NOMO-1 treated with dmso at 0.1 percent for 144 hours (cell line): Measurements from ENCODE around the gene TXLNB.

ENCODE experiments used
- DNase-seq: peaks from one replicate; lab custom pipeline; 2025; ENCODE audit not compliant: unreplicated experiment; lab: John Stamatoyannopoulos, UW

The TXLNB gene

DNA sequence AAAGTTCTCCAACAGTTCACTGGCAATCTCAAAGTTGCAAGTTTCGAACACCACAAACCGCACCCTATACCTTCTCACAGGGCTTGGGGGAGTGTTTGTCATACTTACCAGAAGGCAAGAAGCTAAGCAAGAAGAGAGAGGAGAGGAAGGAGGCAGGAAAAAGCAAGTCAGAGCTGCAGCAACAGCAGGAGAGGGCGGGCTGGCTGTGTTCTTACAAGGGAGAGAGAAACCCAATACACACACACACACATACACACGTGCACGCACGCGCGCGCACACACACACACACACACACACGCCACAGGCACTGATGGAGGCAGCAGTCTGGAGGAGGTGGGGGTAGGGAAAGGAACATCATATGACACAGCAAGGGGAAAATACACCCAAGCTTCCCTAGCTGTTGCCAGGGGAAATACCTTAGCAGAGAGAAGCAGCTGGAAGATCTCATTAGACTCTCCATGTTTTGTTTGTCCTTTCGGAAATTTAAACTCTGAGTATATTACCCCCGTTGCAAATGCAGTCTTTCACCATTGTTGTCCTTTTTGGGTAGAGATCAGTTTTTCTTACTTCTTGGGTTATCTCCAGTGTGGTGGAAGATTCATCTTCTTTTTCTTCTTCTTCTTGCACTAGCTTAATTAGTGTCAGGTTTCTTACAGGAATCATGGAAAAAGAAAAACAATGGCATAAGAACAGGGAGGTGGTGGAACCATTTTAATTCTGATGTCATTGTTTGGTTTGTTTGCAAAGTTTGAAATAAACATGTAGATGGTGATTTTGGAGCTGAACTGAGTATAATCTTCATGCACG lies at the start of gene TXLNB:
Gene TXLNB, minus strand, starts transcription at position 186 of the 807 bp plus-strand sequence. CDS start 3,099 bp downstream, outside the sequence.
- DNase-seq, result peak; percentile 56

DNA sequence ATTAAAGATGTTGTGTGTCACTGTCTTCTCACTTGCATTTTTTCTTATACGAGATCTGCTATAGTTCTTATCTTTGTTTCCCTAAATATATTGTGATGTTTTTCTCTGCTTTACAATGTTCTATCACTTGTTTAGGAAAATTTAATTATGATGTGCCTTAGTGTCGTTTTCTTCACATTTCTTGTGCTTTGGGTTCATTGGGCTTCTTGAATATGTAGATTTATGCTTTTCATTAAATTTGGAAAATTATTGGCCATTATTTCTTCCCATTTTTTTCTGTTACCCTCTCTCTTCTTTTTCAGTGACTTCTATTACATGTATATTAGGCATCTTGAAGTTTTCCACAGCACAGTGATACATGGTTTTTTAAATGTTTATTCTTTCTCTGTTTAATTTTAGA lies 49.3 kb upstream of the TXLNB start:
- no peak for DNase-seq

DNA sequence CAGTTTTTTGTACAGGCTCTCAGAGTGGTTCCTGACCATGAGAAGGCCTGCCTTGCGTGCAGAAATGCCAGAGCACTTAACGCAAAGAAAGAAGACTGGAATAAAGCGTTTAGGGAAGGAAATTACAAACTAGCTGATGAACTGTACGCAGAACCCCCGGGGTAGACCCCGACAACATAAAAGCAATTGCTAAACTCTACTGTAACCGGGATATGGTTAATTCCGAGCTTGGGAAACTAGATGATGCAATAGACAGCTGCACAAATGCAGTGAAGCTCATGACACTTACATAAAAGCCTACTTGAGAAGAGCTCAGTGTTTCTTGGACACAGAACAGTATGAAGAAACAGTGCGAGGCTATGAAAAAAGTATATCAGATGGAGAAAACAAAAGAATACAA lies 47.0 kb upstream of the TXLNB start:
- DNase-seq, result peak; percentile 79

DNA sequence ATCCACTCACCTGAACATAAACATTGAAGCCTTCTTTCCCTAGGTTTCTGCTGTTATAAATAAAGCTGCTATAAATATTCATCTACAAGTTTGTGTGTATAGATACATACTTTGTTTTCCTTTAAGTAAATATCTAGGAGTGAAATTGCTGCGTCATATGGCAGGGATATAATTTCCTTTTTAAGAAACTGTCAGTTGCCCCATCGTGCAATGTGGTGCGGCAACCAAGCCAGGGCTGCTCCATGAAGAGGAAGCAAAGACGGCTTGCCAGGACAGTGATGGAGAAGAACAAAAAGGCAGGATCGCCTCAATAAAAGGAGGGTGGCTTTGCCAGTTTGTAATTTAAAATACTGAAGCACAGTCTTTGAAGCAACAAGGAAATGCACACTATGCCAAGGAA lies 46.0 kb upstream of the TXLNB start:
- DNase-seq, result peak; percentile 24

- DNase-seq, result no peak
Measured at GRCh38 chr6:139337001-139337400, 45.2 kb upstream of the TXLNB start.

GRCh38 chr6:139336488-139336887 lies 44.7 kb upstream of the TXLNB start:
- no peak for DNase-seq

DNA sequence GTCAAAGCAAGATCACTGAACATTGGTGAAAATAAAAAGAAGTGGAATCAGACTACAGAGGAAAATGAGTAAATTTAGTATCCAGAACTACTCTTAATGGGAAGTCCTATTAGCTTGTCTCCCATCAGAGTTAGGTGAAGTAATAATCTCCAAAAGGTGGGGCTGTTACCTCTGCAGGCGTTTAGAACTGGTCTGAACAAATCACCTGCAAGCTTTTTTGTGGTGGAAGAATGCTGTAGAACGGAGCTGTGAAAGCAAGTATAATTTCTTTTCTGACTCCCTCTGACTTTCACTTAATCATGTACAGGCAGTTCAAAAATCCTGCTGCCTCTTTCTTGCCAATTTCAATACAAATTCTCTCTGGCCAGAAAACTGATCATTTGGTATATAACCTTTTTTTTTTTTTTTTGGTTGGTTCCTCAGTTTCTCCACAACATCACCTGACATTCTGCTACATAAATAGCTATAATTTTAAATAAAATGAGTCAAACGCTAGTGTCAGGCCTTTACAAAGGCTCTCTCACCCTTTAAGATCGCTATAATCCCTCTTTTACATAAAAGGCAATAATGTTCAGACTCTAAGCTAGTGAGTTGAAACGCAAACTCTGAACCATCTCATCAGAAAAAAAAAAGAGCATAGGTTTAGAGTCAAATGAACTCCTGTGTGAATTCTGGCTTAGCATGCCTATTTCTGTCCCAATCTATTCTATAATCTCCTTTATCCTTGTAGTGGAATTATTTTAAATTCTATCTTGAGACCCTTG lies 43.8 kb upstream of the TXLNB start:
- DNase-seq, result no peak

DNA sequence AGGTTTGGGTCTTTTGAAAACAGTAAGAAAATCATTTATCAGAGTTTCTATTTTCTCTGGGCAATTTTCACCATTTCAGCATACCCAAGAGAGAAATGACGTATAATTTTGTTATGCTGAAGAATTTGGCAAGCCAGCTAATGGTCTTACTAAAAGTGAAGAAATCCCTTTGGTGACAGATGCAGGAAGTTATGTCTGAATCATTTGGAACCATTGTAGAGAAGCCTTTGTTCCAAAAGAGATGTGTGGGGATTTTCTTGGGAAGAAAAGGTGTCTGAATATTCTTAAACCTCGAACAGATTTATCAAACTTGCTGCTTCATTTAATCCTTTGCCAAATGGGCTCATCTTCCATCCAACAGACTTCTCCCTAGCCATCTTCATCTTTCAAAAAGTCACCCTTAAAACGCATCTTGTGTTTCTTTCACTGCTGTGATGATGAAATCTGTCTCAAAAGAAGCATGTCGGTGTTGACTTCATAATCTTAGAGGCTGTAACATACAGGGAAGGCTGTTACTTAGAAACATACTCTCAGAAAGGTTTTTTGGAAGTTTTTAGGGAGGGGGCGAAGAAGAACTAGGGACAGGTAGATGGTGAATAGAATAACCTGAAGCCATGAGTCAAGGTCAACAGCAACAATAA lies 43.1 kb upstream of the TXLNB start:
- peak; percentile 42 for DNase-seq

DNA sequence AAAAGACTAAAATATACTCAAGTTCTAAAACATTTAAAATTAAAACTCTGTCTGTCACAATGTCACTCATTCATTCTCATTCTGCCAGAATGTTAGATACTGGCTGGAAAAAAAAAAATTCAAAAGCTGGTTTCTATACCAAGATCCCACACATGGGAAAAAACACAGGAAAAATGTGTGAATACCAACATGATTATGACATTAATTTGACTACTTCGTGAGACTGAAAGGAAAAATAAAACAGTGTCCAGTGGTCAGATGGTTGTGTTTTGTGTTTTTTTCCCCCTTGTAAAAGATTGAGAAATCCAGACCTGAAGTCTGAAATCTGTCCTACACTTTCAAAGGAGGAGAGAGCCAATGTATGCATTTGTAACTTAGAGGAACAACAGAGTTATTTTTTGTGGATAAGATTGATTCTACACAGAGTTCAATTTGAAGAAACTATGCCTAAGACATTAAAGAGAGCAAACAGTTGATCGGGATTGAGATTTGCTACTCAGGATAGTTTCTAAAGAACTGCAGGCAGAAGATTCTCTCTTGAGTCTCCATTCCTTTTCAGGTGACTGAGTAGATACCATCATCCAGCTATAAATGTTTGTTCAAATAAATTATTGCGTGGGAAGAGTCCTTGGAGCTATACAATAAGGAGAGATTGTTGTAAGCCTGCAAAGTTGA lies 39.2 kb upstream of the TXLNB start:
- DNase-seq, result no peak

DNA sequence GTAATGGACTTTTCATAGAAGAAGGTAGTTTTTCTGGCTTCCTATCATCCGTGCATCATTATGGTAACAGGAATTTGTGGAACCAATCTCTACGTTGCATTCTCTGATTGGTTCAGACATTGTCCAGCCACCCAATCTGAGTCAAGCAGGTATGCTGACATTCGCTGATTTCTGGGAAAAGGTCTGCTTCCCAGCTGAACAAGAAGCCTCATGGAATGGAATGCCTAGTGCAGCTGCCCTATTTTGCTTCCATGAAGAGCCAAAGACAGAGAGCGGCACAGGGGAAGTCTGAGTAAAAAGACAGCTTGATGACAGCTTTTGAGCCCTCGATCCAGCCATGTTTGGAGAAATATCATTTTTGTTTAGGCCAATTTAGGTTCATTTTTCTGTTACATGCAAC lies 38.5 kb upstream of the TXLNB start:
- DNase-seq, result no peak

DNA sequence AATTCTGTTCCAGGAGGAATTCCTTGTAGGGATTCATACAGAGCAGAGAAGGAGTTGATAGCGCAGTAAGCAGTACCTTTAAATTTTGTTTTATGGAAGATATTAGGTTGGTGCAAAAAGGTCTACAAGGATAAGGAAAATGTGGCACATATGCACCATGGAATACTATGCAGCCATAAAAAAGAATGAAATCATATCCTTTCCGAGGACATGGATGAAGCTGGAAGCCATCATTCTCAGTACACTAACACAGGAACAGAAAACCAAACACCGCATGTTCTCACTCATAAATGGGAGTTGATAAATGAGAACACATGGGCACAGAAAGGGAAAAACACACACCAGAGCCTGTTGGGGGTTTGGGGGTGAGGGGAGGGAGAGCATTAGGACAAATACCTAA lies 37.4 kb upstream of the TXLNB start:
- DNase-seq, result no peak

DNA sequence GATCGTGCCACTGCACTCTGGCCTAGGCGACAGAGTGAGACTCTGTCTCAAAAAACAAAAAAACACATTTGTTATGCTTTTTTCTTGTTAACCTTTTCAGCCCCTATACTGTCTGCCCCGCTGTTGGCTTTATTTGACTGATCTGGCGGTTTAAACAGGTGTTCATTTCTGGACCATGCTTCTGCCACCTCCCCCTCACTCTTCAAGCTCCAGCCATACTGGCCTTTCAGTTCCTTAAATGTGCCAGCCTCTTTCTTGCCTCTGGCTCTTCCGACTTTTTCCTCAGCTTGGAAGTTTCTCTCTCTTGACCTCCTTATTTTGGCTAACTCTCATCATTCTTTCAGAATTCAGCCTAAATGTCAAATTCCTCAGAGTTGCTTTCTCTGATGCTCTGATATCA lies 35.2 kb upstream of the TXLNB start:
- DNase-seq, result no peak

- DNase-seq, result no peak
Measured at GRCh38 chr6:139325686-139326085, 33.9 kb upstream of the TXLNB start.

- DNase-seq, result peak; percentile 73
Measured at GRCh38 chr6:139325125-139325524, 33.3 kb upstream of the TXLNB start.

GRCh38 chr6:139324301-139324555 lies 32.4 kb upstream of the TXLNB start:
- no peak for DNase-seq

- peak; percentile 90 for DNase-seq
Measured at GRCh38 chr6:139323511-139324300, 31.9 kb upstream of the TXLNB start.

GRCh38 chr6:139320081-139320480 lies 28.3 kb upstream of the TXLNB start:
- no peak for DNase-seq

- no peak for DNase-seq
Measured at GRCh38 chr6:139316622-139317317, 25.0 kb upstream of the TXLNB start.

GRCh38 chr6:139313784-139314545 lies 22.2 kb upstream of the TXLNB start:
- no peak for DNase-seq
